ENCODE results near the gene SORCS2.

Gene SORCS2

DNA sequence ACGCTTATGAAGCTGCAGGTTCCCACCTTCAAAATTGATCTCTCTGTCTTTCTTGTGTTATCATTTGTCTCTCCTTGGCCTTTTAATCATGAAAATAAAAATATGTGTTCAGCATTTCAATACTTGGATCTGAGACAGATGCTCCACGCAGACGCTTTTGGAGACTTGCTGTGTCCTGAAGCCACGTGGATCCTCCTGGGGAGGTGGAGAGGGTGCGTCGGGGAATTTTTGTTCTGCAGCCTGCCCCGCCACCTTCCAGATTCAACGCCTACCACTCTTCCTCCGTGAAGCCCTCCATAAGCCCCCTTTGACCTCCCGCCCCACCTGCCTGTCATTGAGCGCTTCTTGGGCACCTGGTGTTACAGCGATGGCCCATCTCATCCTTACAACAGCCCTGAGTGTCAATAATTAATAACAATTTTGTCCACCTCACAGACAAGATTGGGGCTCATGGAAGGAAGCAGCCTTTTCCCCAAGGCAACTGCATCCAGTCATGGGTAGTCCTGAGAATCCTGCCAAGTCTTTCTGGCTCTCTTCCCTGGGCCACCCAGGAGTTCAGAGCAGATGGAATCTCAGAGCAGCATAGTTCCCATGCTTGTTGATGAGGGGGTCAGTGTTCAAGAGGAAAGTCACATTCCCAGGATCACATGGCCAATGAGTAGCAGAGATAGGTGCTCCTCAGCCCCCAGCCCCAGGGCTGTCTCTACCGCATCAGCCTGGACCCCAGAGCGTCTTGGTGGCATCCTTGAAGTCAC is 415.0 kb downstream of the SORCS2 start:
- DNase-seq = peak; percentile 68

DNA sequence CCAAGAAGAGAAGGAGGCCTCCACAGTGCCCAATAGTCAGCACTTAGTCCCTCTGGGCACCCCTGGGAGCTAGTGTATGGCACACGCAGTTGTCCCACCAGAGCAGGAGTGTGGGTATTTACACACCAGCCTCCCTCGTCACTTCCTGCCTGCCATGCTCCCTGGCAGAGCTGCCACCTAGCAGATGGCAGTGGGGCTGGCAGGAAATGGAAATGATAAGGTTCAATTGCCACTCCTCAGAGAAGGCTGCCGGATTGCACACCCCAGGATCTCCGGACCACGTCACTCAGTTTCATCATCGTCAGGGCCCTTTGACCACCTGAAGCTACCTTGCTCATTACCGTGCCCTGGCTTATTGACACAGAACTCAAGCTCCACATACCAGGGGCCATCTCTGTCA is 415.7 kb downstream of the SORCS2 start:
- DNase-seq = no peak

DNA sequence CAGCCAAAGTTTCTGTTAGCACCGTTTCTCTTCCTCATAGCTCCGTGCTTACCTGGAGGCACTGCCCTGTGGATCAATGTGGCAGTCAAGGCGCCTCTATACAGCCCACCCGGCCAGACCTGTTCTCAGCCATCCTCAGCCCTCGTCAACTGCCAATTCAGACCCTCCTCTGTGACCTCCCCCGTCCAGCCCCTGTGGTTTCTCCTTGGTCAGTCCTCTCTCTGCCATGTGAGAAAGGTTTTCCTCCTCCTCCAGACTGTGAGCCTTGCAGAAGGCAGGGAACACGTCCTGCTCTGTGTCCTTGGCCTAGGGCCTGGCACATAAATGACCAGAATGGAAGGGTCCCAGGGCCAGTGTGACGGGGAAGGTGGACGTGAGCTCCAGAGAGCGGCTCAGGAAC is 417.0 kb downstream of the SORCS2 start:
- DNase-seq = no peak

DNA sequence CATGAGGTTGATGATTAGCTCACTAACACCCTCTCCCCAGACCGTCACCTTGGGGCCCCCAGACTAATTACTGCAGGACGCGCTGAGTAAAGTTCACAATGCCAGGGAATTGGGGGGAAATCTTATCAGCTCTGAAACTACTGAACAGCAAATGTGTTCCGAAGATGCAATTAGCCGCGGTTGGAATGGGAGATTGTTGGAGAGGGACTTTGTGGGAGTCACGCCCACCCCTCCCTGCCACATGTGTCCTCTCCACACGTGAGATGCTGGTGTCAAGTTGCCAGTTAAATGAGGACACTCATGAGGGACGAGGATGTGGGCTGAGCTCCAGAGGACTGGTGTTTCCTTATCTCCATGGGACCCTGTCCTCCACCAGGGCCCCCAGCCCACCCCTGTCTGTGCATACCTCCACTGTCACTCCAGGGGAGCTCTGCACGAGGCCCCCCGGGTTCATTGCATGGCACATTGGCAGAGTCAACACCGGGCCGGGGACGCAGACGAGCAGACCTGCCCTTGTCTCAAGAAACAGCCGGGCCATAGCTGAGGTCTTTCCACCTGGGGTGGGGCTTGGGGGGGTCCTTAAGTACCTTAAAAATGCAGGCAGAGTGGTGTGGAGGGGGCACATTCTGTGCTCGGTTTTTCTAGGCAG is 417.8 kb downstream of the SORCS2 start:
- no peak for DNase-seq

DNA sequence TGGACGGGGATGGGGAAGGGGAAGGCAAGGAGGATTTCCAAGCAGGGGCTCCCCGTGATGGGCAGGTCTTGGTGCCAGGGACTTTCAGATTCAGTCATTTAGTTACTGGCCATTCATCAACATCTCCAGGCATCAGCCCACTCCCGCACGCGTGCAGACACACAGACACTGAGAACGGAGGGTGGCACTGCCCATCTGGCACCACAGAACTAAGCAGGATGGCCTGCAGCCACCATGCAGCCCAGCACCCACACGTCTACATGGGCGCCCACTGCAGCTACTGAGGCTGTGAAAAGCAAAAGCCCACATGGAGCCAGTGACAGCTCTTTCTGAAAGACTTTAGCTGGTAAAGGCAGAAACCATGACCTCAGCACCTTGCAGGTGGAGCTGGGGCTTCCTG is 418.5 kb downstream of the SORCS2 start:
- DNase-seq = no peak

DNA sequence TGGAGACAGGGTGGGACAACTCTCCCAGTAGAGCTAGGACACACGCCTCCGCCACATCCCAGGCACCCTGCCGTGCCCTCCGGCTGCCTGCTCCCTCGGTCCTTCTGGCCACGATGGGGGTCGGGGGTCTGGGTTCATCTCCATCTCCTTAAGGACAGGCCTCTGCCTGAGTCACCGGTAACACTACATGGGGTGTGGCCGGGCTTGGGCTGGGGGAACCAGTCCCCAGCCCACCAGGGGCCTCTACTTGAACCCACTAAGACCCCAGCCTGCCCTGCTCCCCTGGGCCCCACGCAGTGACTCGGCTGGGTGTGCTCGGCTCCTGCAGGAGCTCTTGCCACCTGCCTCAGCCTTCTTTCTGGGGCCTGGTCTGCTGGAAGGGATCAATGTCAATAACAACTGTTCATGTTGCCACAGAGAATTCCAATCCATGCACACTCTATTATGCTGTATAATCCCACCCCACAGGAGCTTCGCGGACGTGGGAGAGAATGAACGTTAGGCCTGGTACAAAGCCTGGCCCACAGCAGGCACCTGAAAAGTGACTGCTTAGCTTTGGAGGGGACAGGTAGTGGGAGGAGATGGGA is 420.1 kb downstream of the SORCS2 start:
- DNase-seq = no peak

DNA sequence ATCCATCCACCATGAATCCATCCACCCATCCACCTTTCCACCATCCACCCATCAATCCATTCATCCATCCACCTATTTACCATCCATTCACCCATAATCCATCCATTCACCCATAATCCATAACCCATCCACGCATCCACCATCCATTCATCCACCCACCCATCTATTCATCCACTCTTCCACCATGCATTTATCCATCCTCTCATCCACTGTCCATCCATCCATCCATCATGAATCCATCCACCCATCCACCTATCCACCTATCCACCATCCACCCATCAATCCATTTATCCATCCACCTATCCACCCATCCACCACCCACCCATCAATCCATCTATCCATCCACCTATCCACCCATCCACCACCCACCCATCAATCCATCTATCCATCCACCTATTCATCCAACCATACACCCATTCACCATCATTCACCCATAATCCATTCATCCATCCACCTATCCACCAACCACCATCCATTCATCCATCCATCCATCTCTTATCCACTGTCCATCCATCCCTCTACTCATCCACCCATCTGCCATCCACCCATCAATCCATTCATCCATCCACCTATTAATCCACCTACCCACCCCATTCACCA is 422.1 kb downstream of the SORCS2 start:
- no peak for DNase-seq

DNA sequence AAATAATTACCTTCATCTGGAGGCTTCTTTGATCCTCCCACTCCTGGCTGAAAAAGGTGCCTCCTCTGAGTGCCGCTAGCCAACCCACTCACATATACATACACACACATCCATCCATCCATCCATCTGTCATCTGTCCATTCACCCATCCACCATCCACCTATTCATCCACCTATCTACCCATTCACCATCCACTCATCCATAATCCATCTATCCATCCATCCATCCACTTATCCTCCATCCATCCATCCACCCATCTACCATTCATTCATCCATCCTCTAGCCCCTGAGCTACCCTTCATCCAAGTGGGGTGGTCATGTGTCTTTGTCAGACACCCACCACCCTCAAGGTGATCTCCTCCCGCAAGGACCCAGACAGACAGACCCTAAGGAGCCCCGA is 423.9 kb downstream of the SORCS2 start:
- DNase-seq = no peak

DNA sequence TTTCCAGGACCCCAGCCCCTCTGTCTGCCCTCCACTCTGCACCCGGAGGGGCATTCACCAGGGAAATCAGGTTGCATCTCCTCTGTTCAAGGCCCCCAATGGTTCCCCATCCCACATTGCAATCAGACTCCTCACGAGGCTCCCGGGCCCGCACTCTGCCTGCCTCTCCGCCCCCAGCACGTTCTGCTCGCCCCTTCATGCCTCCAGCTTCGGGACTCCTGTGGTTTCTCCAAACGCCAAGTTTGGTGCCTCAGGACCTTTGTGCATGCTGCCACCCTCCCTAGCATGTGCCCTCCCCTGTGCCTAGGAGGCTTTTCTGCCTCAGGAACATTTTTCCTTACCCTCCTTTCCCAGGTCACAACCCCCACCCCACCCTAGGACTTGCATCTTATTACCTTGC is 426.0 kb downstream of the SORCS2 start:
- no peak for DNase-seq

DNA sequence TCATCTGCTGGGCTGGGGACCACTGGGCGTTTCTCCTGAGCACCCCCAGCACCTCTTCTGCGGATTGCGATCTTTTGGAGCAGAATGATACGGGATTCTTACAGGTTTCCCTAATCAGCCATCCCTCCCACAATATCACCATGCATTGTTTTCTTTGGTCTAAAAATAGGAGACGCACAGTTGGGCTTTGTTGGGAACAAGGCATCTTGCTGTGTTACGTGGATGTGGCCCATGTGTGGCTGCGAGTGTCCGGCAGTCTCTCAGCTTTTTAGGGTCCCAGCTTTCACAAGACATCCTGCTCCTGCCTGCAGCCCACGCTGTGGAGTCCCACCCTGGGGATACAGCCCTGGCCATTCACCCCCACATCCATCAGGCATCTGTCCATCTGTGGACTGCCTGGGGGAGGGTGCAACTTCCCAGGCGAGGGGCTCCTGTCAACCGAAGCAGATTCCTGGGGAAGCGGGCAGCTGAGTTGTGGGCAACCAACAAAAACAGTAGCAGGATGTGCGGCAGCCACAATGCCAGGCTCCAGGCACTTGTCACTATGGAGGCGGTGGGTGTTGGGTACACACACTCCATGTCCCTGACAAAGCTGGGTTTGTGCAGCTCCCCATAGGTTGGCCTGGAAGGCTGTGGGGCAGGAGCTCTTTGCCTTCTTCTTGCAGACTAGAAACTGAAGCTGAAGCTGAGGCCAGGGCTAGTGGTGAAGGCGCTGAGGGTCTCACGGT is 427.9 kb downstream of the SORCS2 start:
- DNase-seq = no peak

DNA sequence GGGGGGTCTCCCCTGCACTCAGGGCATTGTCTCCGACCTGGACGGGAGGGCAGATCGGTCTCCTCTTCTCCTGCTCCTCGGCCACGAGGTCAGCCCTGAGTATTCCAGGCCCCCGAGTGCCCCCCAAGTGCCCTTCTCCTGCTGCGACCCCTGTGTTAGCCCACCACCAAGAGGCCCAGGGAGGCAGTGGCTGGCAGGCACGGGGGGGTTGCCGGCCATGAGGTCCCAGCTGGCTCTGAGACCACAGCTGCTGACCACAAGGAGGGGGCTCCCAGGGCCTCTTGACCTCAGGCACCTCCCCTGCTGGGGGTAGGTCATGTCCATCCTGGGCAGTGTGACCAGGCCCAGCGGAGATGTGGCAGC is 428.5 kb downstream of the SORCS2 start:
- DNase-seq = no peak

DNA sequence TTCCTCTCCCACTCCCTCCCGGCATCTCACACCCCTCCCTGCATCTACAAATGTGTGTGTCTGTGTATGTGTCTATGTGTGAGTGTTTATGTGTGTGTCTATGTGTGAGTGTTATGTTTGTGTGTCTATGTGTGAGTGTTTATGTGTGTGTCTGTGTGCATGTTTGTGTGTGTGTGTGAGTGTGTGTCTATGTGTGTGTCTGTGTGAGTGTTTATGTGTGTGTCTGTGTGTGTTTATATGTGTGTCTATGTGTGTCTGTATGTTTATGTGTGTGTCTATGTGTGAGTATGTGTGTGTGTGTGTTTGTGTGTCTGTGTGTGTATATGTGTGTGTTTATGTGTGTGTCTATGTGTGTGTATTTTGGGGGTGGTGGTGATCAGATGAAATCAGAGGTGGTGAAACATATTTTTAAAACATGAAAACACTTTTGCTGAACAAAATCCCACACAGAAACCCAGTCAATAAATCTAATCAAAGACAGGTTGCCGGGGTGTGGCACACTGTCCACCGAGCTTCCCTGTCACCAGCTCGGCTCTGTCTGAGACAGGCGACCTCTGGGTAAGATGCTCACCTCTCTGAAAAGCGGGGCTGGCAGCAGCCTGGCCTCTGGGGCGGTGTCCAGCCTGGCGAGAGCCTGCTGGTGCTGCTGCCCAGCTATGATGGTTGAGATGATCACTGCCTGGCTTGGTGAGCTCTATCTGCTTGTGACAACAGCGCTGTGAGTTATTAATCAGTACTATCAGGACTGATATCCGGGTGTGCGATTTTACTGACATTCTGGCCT is 429.1 kb downstream of the SORCS2 start:
- no peak for DNase-seq

DNA sequence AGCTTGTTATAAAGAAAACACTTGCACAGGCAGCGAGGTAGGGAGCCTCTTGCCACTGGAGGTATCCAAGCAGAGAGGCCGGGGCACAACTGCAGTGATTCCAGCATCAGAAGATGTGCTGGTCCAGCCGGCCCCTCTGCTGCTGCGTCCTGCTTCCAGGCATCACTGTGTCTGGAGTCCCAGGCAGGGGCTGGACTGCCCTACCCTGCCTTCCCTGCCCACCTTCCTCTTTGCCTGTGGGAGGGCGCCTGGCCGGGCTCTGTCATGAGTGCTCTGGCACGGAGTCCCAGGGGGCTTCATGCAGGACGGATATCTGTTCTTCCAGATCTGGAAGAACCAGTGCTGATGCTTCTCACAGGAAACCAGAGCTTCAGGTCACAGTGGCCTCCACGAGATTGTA is 430.0 kb downstream of the SORCS2 start:
- no peak for DNase-seq

DNA sequence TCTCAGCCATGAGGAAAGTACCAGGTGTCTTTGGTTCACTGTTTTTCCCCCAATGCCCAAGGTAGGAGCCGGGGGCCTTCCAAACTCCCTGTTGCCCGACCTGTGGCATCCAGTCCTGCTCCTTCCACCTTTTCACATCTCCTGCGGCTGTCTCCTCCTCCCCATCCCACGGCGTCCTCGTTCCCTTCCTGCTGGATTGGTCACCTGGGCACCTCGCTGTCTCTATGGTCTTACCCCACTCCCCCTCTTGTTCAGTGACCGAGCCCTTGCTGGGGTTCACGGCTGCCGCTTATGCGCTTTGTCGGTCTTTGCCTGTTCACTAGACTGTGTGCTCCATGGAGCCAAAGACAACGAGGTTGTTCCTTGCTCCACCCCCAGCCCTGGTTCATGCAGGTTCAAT is 431.1 kb downstream of the SORCS2 start:
- no peak for DNase-seq

DNA sequence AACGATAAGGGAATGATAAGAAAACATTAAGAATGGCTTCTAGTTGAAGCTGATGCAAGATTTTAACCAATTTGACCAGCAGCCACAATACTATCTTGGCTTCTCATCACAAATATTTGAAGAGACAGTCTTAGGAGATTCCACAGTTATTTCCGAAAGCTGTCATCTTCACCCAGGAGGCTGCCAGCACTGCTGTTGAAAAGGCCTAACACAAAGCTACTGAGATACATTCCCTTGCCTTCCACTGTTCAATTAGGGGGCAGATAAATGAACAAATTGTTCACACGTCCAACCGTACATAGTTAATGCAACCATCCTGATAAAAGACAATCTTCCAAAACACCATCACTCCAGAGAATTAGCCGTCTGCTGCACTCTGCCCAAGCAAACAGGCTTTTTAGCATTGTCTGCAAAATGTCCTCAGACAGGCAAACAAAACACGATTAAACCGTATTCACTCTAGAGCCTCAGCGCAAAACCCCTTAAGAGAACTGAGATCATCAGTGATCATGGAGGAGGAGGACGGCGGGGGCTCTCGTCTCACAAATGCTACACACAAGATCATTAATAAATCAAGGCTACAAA is 432.1 kb downstream of the SORCS2 start:
- peak; percentile 15 for DNase-seq

DNA sequence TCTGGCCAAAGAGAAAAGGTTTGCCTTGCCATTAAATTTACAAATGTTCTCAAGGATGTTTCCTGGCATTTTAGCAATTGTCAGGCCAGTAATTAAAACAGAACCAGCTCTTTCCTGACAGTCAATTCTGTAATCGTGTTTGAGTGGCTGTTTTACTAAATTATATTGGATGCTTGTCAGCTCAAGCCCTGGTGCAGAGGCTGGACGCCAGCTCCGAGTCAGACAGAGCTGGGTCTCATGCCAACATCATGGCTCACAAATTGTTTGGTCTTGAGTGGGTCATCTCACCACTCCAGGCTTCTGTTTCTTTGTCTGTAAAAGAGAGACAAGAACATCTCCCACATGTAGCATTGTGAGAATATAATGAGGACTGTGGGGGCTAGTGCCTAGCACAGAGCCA is 432.7 kb downstream of the SORCS2 start:
- peak; percentile 42 for DNase-seq

DNA sequence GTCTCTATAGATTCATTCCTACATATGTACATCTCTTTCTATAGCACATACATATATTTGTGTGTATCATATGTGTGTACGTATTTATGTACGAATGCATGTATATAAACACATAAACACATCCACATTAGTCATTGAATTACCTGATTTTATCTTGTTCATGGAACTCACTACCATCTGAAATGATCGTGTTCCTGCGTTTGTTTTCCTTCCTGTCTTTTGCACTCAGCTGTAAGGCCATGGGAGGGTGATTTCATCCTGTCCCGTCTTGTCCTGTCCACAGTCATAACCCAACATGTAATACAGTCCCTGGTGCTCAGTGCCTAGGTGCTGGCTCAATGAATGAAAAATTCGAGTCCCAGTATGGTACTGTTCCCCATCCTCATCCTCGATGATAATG is 434.2 kb downstream of the SORCS2 start:
- DNase-seq = no peak

DNA sequence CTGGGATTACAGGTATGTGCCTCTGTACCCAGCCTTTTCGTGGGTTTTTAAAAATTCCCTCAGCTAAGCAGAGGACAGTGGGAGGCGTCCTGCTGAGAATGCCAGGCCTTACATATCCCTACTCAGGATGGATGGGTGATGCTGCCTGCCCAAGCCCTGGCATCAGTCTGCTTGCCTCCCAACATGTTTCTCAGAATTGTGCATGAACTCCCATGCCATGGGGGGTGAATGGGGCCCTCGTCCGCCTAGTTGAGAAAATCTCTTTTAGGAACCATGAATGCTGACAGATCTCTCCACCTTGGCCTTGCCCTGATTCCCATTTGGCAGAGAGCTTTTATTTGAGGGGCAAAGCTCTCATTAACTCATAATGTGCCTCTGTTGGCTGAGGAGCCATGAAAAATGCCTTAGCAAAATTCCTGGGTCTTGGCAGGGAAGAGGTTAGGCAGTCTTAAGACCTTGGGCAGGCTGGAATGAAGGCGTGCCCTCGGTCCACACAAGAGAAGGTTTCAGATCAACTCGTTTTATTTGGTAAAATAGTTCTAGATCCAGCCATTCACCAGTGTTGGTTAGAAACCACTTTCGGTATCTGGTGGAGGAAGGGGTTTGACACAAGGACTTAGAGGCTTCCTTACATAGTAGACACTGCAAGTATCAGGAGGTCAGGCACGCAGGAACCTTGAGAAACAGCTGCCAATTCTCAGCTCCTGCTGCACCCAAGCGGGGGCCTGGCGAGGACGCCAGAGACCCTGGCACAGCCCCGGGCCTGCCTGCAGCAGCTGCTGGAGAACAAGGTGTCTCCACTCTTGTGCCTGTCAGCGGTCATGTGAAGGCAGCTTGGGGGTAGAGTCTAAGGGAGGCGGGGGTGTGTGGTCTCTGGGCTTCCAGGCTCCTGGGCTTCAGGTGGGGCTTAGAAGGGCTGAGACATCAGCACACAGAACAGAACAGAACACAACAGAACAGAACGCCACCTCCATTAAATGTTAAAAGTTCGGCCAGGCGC is 435.2 kb downstream of the SORCS2 start:
- DNase-seq = no peak

DNA sequence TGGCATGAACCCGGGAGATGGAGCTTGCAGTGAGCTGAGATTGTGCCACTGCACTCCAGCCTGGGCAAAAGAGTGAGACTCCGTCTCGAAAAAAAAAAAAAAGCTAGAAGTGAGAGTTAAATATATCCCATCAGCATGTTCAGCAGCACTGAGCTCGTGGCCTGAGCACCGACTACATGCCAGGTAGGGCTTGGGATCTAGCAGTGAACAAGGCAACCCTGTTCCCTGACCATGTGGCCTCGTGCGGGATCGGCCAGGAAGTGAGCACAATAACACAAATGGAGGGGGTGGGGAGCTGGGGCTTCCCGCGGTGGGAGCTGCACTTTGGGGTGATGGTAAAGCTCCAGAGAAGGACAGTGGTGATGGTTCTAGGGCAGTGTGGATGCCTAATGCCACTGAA is 436.1 kb downstream of the SORCS2 start:
- DNase-seq = no peak

DNA sequence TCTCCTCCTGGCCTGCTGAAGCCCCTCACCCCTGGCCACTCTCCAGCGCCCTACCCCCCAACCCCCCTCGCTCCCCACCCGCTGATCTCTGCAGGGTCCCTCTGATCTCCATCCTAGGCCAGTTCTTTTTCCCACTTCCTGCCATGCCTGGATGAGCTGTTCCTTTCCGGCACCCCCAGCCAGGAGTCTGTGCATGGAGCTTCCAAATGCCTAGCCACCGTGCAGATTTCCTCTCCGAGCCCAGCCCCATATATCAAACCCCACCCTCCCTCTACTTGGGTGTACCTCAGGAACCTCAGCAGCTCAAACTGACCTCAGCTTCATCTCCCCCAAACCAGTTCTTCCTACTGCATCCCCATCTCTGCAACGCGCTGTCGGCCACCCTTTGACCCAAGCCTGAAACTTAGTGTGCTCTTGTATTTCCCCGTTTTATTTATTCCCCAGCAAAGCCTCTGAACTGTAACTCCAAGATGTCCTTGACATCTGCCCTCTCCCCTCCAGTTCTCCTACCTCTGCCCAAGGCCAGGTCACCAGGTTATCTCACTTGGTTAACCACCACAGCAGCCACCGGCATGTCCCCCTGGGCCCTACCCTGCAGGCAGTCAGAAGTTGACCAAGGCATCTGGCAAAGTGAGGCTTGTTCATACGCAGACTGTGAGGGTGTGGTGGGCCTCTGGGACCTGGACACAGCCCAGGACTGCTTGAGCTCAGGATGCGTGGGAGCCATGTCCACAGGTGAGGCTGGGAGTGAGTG is 437.3 kb downstream of the SORCS2 start:
- DNase-seq = no peak

Data from fibroblast of skin of right quadriceps (primary cell).